T-helper 1 cell treated with Interleukin-12 subunit alpha and Interleukin-12 subunit beta and Interleukin-4 antibody, amounts not matched to agents 30 μg/mL and 1 μg/mL, for 36 hours (primary cell): ENCODE measurements around the gene SSBP3.

ENCODE experiments used
- H3K27ac Mint-ChIP-seq: one replicate; pipeline ENCODE4 v1.8.0; 2021; ENCODE audit warnings: mild to moderate bottlenecking, mixed read lengths
- H3K27me3 Mint-ChIP-seq: one replicate; pipeline ENCODE4 v1.8.0; 2021; ENCODE audit warnings: low read depth, mixed read lengths
- H3K36me3 Mint-ChIP-seq: one replicate; pipeline ENCODE4 v1.8.0; 2021; ENCODE audit warnings: low read depth, mixed read lengths
- H3K4me1 Mint-ChIP-seq: one replicate; pipeline ENCODE4 v1.8.0; 2021; ENCODE audit warnings: low read depth, mixed read lengths
- H3K4me3 Mint-ChIP-seq: one replicate; pipeline ENCODE4 v1.8.0; 2021; ENCODE audit warnings: mild to moderate bottlenecking, moderate library complexity, mixed read lengths
- H3K9me3 Mint-ChIP-seq: one replicate; pipeline ENCODE4 v1.8.0; 2021; ENCODE audit warnings: mixed read lengths

SSBP3 gene

GRCh38 chr1:54302549-54302948, 103.6 kb downstream of the SSBP3 start:
- Mint-ChIP-seq H3K27ac (no peak overlapping the region), H3K36me3 (peaks cover 2% of the 10 kb centered on the region), H3K9me3 (no peaks in the 10 kb centered on the region), H3K4me3 (no peak overlapping the region), H3K4me1 (peaks cover 34% of the 10 kb centered on the region), H3K27me3 (no peaks in the 10 kb centered on the region)

GRCh38 chr1:54301497-54301896, 104.7 kb downstream of the SSBP3 start:
- Mint-ChIP-seq H3K9me3 (no peaks in the 10 kb centered on the region), H3K4me3 (no peak overlapping the region), H3K36me3 (peaks cover 2% of the 10 kb centered on the region), H3K27me3 (no peaks in the 10 kb centered on the region), H3K4me1 (peaks cover 33% of the 10 kb centered on the region), H3K27ac (no peak overlapping the region)

DNA sequence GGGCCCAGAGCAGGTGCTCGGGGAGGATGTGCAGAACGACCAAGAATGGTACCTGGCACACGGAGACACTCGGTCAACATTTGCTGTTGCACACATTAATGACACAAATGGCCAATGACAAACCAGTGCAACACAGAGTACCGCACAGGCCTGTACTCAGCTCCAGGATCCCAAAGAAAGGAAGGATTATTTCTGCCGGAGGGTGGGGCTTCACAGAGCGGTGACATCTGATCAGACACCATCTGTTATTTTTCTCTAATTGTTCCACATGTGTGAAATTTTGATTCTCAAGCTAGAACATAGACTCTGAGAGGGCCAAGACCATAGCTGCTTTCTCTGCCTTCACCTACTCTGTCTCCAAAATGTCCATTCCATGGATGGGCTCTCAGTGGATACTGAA, 105.8 kb downstream of the SSBP3 start:
- H3K36me3 Mint-ChIP-seq = no peaks in the 10 kb centered on the region
- no peak overlapping the region for H3K27ac Mint-ChIP-seq
- no peaks in the 10 kb centered on the region for H3K27me3 Mint-ChIP-seq
- H3K4me1 Mint-ChIP-seq = peaks cover 39% of the 10 kb centered on the region
- no peak overlapping the region for H3K4me3 Mint-ChIP-seq
- no peaks in the 10 kb centered on the region for H3K9me3 Mint-ChIP-seq

DNA sequence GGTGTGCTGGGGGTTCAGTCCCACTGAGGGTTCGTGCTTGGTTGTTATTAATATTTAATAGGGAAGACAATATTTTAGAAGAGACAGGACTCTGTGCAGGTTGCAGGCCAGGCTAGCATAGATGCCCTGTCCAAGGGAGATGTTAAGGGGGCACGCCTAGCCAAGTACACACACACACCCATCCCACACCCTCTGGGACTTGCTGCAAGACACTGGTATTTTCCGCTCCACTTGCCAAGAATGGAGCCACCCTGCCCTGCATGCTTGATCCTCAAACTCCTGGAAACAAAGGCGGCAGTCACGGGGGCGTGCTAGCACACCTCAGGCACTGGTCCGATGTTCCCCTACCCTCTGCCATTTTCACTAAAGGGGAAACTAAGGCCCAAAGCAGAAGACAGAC, 107.2 kb downstream of the SSBP3 start:
- Mint-ChIP-seq H3K36me3 (peaks cover 2% of the 10 kb centered on the region), H3K27ac (peak overlapping the region; percentile 3), H3K27me3 (no peaks in the 10 kb centered on the region), H3K9me3 (no peaks in the 10 kb centered on the region), H3K4me1 (peaks cover 50% of the 10 kb centered on the region), H3K4me3 (peak overlapping the region; percentile 12)

DNA sequence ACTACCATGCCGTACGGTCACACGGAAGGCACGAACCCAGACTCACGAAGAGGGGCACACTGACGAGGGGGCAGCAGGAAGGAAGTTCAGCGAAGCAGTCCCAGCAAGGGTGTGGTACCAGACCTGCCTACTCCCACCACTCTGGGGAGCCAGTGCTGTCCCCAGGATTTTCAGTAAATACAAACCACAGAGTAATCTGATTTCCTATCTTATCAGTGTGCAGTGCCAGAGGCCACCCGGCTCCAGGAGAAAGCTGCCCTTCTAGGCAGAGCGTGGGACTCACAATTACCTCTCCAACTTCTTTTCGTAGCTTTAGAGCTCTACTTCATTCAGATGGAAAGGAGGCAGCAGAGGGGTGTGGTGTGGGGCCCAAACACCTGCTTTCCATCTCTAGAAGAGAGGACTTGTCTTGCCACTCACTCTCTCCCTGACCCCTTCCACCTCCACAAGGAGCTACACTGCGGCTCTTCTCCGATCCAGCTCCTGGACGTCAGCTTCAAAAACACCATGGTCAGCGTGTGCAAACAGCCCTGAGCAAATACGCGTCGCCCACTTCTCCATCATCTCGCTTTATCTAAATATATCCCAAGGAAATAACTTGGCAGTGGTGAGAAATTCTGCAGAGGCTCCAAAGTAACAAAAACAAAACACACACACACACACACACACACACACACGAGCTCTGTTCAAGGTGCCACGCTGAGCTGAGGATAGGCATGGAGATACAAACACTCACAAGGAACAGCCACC, 107.7 kb downstream of the SSBP3 start:
- H3K4me1 Mint-ChIP-seq = peaks cover 52% of the 10 kb centered on the region
- H3K27me3 Mint-ChIP-seq = no peaks in the 10 kb centered on the region
- H3K36me3 Mint-ChIP-seq = peaks cover 2% of the 10 kb centered on the region
- peak overlapping the region; percentile 50 for H3K27ac Mint-ChIP-seq
- H3K4me3 Mint-ChIP-seq = peak overlapping the region; percentile 12
- H3K9me3 Mint-ChIP-seq = no peaks in the 10 kb centered on the region

- Mint-ChIP-seq H3K4me1 (peaks cover 57% of the 10 kb centered on the region), H3K27ac (no peak overlapping the region), H3K9me3 (no peaks in the 10 kb centered on the region), H3K4me3 (no peak overlapping the region), H3K36me3 (peaks cover 2% of the 10 kb centered on the region), H3K27me3 (no peaks in the 10 kb centered on the region)
These were observed 108.5 kb downstream of the SSBP3 start for GRCh38 chr1:54297596-54298283.

DNA sequence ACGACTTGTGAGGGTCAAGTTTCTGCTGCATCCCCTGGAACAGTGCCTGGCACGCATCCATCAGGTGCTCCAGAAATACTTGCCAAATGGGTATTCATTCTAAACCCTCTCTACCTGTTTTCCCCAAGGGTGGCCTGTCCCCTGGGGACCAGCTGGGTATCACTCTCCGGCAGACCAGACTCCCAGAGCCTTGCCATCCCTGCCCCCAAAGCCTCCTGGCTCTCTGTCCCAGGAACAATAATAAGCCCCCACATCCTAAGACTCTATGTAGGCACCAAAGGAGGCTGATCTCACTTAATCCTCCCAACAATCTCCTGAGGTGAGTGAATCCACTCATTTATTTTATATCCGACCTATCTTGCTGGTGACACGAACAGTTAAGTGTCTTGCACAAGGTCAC, 109.5 kb downstream of the SSBP3 start:
- H3K9me3 Mint-ChIP-seq = no peaks in the 10 kb centered on the region
- H3K4me3 Mint-ChIP-seq = no peak overlapping the region
- H3K4me1 Mint-ChIP-seq = peaks cover 57% of the 10 kb centered on the region
- H3K27me3 Mint-ChIP-seq = no peaks in the 10 kb centered on the region
- H3K36me3 Mint-ChIP-seq = peaks cover 2% of the 10 kb centered on the region
- peak overlapping the region; percentile 6 for H3K27ac Mint-ChIP-seq

GRCh38 chr1:54294887-54295286, 111.3 kb downstream of the SSBP3 start:
- no peak overlapping the region for H3K4me3 Mint-ChIP-seq
- no peaks in the 10 kb centered on the region for H3K9me3 Mint-ChIP-seq
- H3K36me3 Mint-ChIP-seq = peaks cover 2% of the 10 kb centered on the region
- H3K4me1 Mint-ChIP-seq = peaks cover 68% of the 10 kb centered on the region
- peak overlapping the region; percentile 31 for H3K27ac Mint-ChIP-seq
- H3K27me3 Mint-ChIP-seq = no peaks in the 10 kb centered on the region

GRCh38 chr1:54292002-54292911, 113.9 kb downstream of the SSBP3 start:
- H3K36me3 Mint-ChIP-seq = peaks cover 4% of the 10 kb centered on the region
- H3K4me1 Mint-ChIP-seq = peaks cover 65% of the 10 kb centered on the region
- no peaks in the 10 kb centered on the region for H3K9me3 Mint-ChIP-seq
- no peak overlapping the region for H3K27ac Mint-ChIP-seq
- no peak overlapping the region for H3K4me3 Mint-ChIP-seq
- H3K27me3 Mint-ChIP-seq = no peaks in the 10 kb centered on the region

GRCh38 chr1:54291276-54292001, 114.8 kb downstream of the SSBP3 start:
- peaks cover 6% of the 10 kb centered on the region for H3K36me3 Mint-ChIP-seq
- H3K4me3 Mint-ChIP-seq = no peak overlapping the region
- H3K9me3 Mint-ChIP-seq = no peaks in the 10 kb centered on the region
- H3K27ac Mint-ChIP-seq = peak overlapping the region; percentile 79
- H3K27me3 Mint-ChIP-seq = no peaks in the 10 kb centered on the region
- peaks cover 69% of the 10 kb centered on the region for H3K4me1 Mint-ChIP-seq

- no peaks in the 10 kb centered on the region for H3K27me3 Mint-ChIP-seq
- peaks cover 69% of the 10 kb centered on the region for H3K4me1 Mint-ChIP-seq
- peak overlapping the region; percentile 79 for H3K27ac Mint-ChIP-seq
- peaks cover 8% of the 10 kb centered on the region for H3K36me3 Mint-ChIP-seq
- H3K4me3 Mint-ChIP-seq = peak overlapping the region; percentile 10
- H3K9me3 Mint-ChIP-seq = no peaks in the 10 kb centered on the region
These were observed 115.5 kb downstream of the SSBP3 start for GRCh38 chr1:54290506-54291184.

- H3K9me3 Mint-ChIP-seq = no peaks in the 10 kb centered on the region
- peak overlapping the region; percentile 52 for H3K4me3 Mint-ChIP-seq
- H3K4me1 Mint-ChIP-seq = peaks cover 68% of the 10 kb centered on the region
- peak overlapping the region; percentile 90 for H3K27ac Mint-ChIP-seq
- no peaks in the 10 kb centered on the region for H3K27me3 Mint-ChIP-seq
- H3K36me3 Mint-ChIP-seq = peaks cover 7% of the 10 kb centered on the region
These were observed 116.4 kb downstream of the SSBP3 start for GRCh38 chr1:54289712-54290233.

DNA sequence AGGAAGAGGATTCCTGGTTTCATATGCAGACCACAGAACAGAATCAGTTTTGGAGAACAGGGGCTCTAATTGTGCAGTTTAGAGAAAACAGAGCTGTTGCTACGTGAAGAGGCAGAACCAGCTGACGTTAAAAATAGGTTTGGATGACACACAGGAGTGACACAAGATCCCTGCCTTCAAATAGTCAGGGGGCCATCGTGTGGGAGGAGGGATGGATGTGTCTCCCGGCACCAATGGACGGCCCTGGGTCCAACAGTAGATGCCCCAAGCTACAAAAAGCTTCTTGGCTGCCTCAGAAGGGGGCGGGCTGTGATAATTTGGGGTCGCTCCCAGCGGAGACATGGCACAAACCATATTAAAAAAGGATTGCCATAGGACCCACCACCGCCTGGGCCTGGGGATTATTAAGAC, 118.4 kb downstream of the SSBP3 start:
- peaks cover 72% of the 10 kb centered on the region for H3K4me1 Mint-ChIP-seq
- H3K27me3 Mint-ChIP-seq = no peaks in the 10 kb centered on the region
- H3K4me3 Mint-ChIP-seq = no peak overlapping the region
- peak overlapping the region; percentile 95 for H3K27ac Mint-ChIP-seq
- no peaks in the 10 kb centered on the region for H3K9me3 Mint-ChIP-seq
- H3K36me3 Mint-ChIP-seq = peaks cover 7% of the 10 kb centered on the region
